Measurements from ENCODE around the gene GBF1.

DNA sequence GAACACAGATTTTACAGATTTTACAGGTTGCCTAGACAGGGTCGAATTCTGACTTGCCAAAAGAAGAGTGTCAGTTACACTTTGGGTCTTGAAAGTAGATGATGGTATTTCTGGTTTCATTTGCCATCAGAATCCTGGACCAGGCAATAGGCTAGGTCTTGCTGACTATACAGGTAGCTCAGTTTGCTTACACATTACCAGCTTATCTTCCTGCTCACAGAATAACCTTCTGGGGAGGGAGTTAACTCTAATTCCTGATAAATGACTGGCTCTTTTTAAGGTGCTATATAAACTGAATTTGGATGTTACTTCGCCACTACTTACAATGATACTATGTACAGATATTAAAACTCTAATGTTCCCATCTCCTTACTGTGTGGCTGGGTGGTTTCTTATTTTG, 39.8 kb downstream of the GBF1 start:
- TF ChIP-seq, protein P1, sequence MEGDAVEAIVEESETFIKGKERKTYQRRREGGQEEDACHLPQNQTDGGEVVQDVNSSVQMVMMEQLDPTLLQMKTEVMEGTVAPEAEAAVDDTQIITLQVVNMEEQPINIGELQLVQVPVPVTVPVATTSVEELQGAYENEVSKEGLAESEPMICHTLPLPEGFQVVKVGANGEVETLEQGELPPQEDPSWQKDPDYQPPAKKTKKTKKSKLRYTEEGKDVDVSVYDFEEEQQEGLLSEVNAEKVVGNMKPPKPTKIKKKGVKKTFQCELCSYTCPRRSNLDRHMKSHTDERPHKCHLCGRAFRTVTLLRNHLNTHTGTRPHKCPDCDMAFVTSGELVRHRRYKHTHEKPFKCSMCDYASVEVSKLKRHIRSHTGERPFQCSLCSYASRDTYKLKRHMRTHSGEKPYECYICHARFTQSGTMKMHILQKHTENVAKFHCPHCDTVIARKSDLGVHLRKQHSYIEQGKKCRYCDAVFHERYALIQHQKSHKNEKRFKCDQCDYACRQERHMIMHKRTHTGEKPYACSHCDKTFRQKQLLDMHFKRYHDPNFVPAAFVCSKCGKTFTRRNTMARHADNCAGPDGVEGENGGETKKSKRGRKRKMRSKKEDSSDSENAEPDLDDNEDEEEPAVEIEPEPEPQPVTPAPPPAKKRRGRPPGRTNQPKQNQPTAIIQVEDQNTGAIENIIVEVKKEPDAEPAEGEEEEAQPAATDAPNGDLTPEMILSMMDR (conservative IDR thresholded peaks at IDR 0.05): no peak
- TF ChIP-seq EZH2 (IDR thresholded peaks at IDR 0.05; ENCODE audit: low read depth): no peak
